GM19468 (cell line): Measurements from ENCODE around the gene OR10K1.
"Not testable (repeated sequence)": the region's sequence is repeated elsewhere in the genome, so short reads cannot be mapped to it uniquely, and the experiment has no call there.

Experiments used
- ATAC-seq: cut with Tn5 transposase; IDR thresholded peaks from one replicate; pipeline ENCODE4 v1.9.1; 2021; ENCODE audit warnings: mild to moderate bottlenecking, moderate library complexity, moderate number of reproducible peaks; ENCODE audit not compliant: unreplicated experiment; ENCODE audit errors: extremely low read depth

The OR10K1 gene

GRCh38 chr1:158461534-158461933 is at the start of gene OR10K1:
Gene OR10K1 (plus strand): TSS chr1:158461834. CDS start chr1:158465562, 3,728 bp downstream.
- ATAC-seq = no peak

- no peak for ATAC-seq
These were observed 46.8 kb upstream of the OR10K1 start for GRCh38 chr1:158414651-158415345.

GRCh38 chr1:158417586-158417985 is 44.0 kb upstream of the OR10K1 start:
- no peak for ATAC-seq

- ATAC-seq = no peak
These were observed 39.4 kb upstream of the OR10K1 start for GRCh38 chr1:158422212-158422611.

- no peak for ATAC-seq
These were observed 36.6 kb upstream of the OR10K1 start for GRCh38 chr1:158425027-158425426.

GRCh38 chr1:158426137-158426536 is 35.5 kb upstream of the OR10K1 start, which contains the start of gene OR10K2:
Gene OR10K2 (minus strand): TSS chr1:158426237. CDS start chr1:158420866, 5,371 bp downstream.
- no peak for ATAC-seq

- ATAC-seq = not testable (repeated sequence)
These were observed 31.5 kb upstream of the OR10K1 start for GRCh38 chr1:158430163-158430562.

- no peak for ATAC-seq
These were observed 26.9 kb upstream of the OR10K1 start for GRCh38 chr1:158434741-158435140.

GRCh38 chr1:158445376-158445775 is 16.3 kb upstream of the OR10K1 start:
- ATAC-seq = no peak

GRCh38 chr1:158454537-158454936 is 7.1 kb upstream of the OR10K1 start:
- ATAC-seq = no peak

- no peak for ATAC-seq
These were observed 4.4 kb upstream of the OR10K1 start for GRCh38 chr1:158457246-158457645.

- no peak for ATAC-seq
These were observed 3.4 kb upstream of the OR10K1 start for GRCh38 chr1:158458263-158458662.

- no peak for ATAC-seq
These were observed 10.3 kb downstream of the OR10K1 start, which contains the start of gene OR10R2 for GRCh38 chr1:158471920-158472319. Gene OR10R2 (plus strand): TSS chr1:158472220. CDS start chr1:158472326, 106 bp downstream.

GRCh38 chr1:158485455-158485854 is 23.8 kb downstream of the OR10K1 start:
- no peak for ATAC-seq

- ATAC-seq = no peak
These were observed 29.7 kb downstream of the OR10K1 start for GRCh38 chr1:158491316-158491715.

GRCh38 chr1:158493054-158493453 is 31.4 kb downstream of the OR10K1 start:
- no peak for ATAC-seq

GRCh38 chr1:158494796-158495195 is 33.2 kb downstream of the OR10K1 start:
- no peak for ATAC-seq

GRCh38 chr1:158496374-158496773 is 34.7 kb downstream of the OR10K1 start:
- no peak for ATAC-seq

GRCh38 chr1:158506369-158506987 is 44.8 kb downstream of the OR10K1 start:
- ATAC-seq = no peak

GRCh38 chr1:158507511-158507910 is 45.9 kb downstream of the OR10K1 start:
- ATAC-seq = no peak

- ATAC-seq = no peak
These were observed 48.0 kb downstream of the OR10K1 start for GRCh38 chr1:158509471-158510156.
